ENCODE results near the gene TCN2. TPM values are rescaled to one million over a fixed set of nuclear protein-coding genes. Genes with fewer than 3 reads are reported as not detected.
A peak's percentile ranks its signal among the peaks of the same experiment; 100 is the strongest.
"Not testable (repeated sequence)": the region's sequence is repeated elsewhere in the genome, so short reads cannot be mapped to it uniquely, and the experiment has no call there.

TCN2 gene
- 13.1 and 26.6 TPM in 2 replicates for total RNA-seq (2014; rRNA removed)
- polyA plus RNA-seq (2012) = 13.2 TPM

GRCh38 chr22:30606455-30607299 is at the start of gene TCN2:
Gene TCN2, plus strand, starts transcription at chr22:30607174. Its CDS starts 158 bp downstream, at chr22:30607332.
- peak; percentile 83 for DNase-seq (ENCODE audit: low read depth)

DNA sequence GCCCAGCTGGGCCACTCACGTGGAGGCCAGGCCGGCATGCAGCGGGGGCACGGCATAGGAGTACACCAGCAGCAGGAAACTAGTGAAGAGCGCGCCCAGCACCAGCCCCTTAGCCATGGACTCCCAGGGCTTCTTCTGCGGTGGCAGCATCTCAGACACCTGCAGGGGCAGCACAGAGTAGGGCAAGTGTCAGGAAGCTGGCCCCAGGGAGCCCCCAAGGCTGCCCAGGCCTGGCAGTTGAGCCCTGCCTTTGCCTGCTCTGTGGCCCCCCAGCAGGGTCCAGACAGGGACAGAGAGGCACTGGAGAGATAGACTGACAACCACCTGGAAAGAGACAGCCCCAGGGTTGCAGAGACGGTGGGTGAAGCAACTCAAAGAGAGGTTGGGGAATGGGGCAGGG is 49.7 kb upstream of the TCN2 start:
- DNase-seq (ENCODE audit: low read depth) = no peak

DNA sequence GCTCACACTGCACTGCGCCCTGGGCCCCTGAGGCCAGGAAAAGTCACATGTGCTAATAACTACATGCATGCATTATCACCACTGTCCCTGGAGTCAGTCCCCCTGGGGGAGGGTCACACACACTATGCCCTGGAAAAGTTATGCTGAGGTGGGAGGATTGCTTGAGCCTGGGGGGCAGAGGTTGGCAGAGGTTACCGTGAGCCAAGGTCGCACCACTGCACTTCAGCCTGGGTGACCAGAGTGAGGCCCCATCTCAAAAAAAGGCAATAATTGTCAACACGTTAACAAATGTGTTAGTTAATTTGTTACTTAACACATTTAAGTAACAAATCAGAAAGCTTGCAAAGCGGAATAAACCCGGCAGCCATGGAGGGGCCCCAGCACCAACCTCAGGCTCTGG is 47.1 kb upstream of the TCN2 start:
- DNase-seq (ENCODE audit: low read depth) = no peak

- DNase-seq (ENCODE audit: low read depth) = not testable (repeated sequence)
Observed at GRCh38 chr22:30560643-30561202, 46.3 kb upstream of the TCN2 start.

GRCh38 chr22:30561402-30562189 is 45.4 kb upstream of the TCN2 start:
- no peak for DNase-seq (ENCODE audit: low read depth)

- no peak for DNase-seq (ENCODE audit: low read depth)
Observed at GRCh38 chr22:30562366-30562765, 44.6 kb upstream of the TCN2 start.

GRCh38 chr22:30564045-30564760 is 42.8 kb upstream of the TCN2 start:
- DNase-seq (ENCODE audit: low read depth) = no peak

- no peak for DNase-seq (ENCODE audit: low read depth)
Observed at GRCh38 chr22:30564761-30565119, 42.2 kb upstream of the TCN2 start.

DNA sequence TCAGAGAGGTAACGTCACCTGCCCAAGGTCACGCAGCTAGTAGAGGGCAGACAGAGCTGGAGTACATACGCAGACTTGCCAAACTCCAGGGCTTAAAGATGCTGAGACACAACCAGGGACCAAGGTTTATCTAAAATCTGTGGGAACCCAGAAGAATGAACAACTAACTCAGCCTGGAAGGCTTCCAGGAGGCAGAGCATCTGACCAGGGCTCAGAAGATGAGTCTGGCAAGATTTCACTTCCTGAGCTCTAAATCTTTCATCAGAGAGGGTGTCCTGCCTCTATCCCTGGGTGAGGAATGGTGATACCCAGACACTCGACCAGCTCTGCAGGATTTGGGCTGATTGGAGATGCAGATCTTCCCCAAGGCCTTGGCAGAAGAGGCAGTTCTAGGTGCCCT is 41.6 kb upstream of the TCN2 start:
- DNase-seq (ENCODE audit: low read depth) = no peak

DNA sequence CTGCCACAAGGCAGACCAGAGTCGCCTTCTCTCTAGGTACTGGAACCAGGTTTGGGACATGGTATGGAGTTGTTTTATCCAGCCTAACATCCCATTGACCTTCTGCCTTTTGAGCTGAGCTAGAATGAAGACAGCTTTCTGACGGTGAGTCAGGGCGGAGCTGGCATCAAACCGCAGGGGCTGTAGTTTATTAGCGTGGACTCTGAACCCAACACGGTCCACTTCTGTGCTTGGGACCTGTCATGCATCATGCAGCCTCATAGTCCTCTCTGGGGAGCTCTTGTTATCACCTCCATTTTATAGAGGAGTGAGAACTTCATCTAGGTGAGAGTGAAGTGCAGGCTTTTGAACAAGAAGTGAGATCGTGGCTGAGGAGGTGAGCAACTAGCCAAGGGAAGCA is 40.8 kb upstream of the TCN2 start:
- no peak for DNase-seq (ENCODE audit: low read depth)

DNA sequence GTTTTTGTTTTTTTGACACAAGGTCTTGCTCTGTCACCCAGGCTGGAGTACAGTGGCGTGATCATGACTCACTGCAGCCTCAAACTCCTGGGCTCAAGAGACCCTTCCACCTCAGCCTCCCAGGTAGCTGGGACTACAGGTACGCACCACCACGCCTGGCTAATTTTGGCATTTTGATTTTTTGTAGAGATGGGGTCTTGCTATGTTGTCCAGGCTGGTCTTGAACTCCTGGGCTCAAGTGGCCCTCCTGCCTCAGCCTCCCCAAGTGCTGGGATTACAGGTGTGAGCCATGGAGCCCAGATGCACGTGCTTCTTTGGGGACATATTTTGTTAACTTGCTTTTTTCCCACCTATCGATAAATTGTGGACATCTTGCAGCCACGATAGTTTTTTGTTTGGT is 39.7 kb upstream of the TCN2 start:
- not testable (repeated sequence) for DNase-seq (ENCODE audit: low read depth)

DNA sequence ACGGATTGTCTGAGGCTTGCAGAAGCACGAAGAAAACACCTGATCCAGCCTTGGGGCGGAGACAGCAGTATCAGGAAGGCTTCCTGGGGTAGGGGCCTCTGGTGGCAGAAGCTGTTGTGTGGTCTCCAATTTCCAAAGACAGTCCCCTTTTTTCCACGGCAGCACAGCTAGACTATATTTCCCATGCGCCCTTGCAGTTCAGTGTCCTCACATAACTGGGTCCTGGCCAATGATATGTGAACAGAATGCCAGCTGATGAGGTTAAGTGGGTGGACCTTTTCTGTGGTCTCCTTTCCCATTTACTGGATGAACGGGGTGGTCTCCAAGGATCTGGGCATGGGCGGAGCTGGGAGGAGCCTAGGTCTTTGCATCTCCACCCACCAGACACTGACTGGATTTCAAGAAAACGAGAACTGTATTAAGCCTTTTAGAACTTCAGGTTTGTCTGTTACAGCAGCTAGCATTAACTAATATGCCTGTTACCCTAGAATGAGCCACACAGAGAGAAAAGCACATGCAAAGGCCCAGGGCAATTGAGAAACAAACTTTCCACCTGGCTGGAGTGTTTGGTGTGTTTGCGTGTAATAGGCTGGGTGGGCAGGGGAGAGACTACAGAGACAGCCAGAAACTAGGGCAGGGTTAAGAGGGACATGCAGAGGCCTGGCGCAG is 38.7 kb upstream of the TCN2 start:
- DNase-seq (ENCODE audit: low read depth) = no peak

DNA sequence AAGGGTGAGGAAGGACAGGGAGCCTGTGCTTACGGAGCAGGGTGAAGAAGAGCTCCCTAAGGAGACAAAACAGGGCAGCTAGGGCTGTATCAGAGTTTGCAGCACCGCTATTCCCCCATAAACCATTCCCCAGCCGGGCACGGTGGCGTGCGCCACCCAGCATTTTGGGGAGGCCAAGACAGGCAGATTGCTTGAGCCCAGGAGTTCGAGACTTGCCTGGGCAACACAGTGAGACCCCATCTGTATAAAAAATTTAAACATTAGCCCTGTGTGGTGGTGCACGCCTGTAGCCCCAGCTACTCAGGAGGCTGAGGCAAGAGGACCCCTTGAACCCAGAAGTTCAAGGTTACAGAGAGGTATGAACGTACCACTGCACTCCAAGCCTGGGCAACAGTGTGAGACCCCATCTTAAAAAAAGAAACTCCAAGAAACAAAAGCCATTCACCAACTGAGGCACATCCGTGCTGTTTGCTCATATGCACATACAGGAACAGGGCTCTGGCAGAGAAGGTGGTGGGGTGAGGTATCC is 37.2 kb upstream of the TCN2 start:
- DNase-seq (ENCODE audit: low read depth) = no peak

GRCh38 chr22:30572210-30572609 is 34.8 kb upstream of the TCN2 start:
- no peak for DNase-seq (ENCODE audit: low read depth)

- DNase-seq (ENCODE audit: low read depth) = no peak
Observed at GRCh38 chr22:30572840-30573593, 34.0 kb upstream of the TCN2 start.

DNA sequence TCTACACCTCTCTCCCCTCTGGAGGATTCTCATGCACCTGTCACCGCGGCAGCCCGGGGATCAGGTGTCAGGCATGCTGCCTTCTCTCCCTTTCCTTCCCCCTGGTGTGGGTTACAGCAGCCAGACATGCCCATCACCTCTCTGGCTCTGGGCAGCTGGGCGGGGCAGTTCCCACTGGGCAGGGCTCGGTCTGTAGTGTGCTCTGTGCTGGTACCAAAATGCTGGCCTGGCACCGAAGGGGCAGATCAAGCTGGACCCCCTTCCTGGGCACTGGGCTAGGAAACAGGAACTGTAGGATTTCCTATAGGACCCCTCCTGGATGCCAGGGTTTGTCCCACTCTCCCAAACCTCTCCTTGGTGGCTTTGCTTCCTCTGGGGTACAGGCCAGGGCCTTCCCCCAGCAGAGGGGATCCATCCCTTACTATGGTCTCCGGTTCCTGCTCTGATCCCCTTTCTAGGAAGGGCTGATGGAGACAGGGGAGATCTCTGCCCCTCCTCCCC is 33.3 kb upstream of the TCN2 start:
- peak; percentile 24 for DNase-seq (ENCODE audit: low read depth)

GRCh38 chr22:30574095-30574981 is 32.6 kb upstream of the TCN2 start, which contains the start of gene GAL3ST1:
Gene GAL3ST1, minus strand, starts transcription at chr22:30574665. Its CDS starts 17,273 bp downstream, at chr22:30557392.
- no peak for DNase-seq (ENCODE audit: low read depth)

DNA sequence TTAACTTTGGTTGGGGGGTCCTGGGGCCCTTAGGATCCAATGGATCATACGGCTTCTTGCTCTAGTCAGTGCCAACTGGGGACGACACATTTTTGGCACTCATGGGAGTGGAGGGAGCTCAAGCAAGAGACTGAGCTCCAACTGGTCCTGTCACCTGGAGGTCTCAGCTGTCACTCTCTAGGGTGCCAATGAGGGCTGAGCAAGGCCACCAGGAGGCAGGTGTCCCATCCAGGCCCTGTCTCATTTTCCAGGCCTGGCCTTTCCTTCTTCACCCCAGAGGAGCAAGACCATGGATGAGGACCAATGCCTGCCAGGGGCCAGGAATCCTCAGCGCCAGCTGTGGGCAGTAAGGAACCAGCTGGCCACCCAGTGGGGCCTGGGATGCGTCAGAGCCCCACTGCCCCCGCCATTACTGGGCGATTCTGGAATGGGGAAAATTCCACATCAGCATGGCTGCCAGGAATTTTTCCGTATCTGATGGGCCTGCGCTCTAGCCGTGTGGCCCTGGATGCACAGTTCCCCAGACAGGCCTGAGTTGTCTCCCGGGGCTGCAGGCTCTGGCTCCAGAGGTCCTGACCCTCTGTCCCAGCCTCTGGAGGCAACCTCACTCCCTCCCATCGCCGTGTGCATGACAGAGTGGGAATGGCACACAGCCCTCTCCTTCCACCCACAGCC is 31.8 kb upstream of the TCN2 start:
- DNase-seq (ENCODE audit: low read depth) = peak; percentile 73

Data from LHCN-M2 (cell line).